KG1 (cell line): ENCODE measurements around the gene NLE1.
"Not testable (repeated sequence)": the region's sequence is repeated elsewhere in the genome, so short reads cannot be mapped to it uniquely, and the experiment has no call there.

Experiments used
- DNase-seq: peaks from one replicate; lab custom pipeline; 2025; lab: John Stamatoyannopoulos, UW

Gene NLE1

DNA sequence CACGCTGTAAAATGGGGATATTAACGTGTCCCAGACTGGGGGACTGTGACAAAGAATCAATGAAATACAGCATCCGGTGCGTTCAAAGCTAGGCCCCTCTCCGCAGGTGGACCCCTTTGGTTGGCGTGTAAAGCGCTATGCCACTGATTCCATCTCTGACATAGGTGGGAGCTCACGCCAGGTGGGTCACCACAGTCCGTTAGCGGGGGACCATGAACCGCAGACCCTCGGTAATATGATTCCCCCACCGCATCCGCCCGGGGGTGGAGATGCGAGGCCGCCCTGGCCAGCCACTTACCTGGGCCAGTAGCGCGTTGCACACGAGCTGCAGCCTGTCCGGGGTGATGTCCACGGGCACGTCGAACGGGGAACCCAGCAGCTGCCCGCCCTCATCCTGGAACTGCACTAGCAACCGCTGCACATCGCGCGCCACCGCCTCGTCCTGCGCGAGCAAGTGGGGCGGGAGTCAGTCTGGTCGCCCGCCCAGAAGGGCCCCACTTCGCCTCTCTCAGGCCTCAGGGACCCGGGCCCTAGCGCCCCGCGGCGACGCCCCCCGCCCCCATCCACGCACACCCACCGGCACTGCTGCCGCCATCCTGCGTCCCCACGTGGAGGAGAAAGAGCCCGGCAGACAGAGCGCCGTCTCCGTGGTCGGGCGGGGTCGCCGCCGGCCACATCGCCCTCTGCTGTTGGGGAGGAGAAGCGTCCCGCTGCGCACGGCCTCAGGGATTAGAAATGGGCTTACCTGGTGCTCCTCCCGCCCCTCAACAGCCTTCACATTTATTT lies at the start of gene NLE1:
NLE1 (minus strand) TSS at position 623 of the 786 bp plus-strand sequence; CDS start at position 595, 28 bp downstream.
- DNase-seq: peak; percentile 58

DNA sequence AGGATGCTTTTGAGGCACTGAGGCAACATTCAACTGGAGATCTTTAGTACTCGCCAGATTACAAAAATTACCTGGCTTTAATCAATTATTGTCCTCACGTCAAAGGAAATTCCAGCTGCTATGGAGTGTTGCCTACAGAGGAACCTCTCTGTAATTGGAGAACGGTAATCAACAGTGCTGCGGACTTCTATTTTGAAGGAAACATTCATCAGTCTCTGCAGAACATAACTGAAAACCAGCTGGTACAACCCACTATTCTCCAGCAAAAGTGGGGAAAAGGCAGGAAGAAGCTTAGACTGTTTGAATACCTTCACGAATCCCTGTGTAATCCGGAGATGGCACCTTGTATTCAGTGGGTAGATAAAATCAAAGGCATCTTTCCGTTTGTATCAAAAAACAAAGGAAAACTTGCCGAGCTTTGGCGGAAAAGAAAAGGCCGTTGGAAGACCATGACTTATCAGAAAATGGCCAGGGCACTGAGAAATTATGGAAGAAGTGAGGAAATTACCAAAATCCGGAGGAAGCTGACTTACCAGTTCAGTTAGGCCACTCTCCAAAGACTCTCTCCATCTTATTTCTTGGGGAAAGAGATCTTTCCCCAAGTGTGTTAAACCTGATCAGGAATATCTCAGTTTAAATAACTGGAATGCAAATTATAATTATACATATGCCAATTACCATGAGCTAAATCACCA lies 49.0 kb upstream of the NLE1 start:
- no peak for DNase-seq

DNA sequence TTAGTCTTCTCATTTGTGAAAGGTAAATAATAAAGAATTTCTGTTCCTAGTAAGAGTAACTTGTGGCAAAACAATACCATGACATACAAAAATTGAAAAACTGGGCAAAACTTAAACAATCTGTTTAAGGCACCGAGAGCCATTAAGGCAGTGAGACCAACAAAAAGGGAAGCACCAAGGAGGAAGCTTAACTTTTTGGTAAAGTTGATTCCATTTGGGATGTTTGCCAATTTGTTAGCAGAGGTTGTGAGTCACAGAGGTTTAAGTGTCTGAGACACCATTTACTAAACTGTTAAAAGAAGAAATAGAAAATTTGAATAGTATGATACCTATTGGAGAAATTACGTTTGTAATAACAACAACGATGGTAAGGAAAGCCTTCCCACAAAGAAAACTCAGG lies 47.2 kb upstream of the NLE1 start:
- peak; percentile 6 for DNase-seq

DNA sequence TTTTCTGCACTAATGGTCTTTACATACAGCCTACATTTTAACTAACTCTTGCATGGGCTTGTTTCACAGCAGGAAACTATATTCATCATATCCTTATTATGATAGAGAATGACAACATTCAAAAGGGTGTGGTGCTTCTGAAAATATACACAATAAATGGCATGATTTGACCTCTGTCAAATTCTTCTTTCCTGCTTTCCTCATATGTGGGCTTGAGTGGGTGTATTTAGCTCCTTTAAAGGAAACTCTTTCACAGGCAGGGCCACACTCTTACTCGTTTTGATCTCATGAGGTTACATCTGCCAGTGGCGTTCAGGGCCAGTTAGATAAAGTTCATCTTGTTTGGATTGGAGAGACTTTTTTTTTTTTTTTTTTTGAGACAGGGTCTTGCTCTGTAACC lies 46.0 kb upstream of the NLE1 start:
- DNase-seq: no peak

DNA sequence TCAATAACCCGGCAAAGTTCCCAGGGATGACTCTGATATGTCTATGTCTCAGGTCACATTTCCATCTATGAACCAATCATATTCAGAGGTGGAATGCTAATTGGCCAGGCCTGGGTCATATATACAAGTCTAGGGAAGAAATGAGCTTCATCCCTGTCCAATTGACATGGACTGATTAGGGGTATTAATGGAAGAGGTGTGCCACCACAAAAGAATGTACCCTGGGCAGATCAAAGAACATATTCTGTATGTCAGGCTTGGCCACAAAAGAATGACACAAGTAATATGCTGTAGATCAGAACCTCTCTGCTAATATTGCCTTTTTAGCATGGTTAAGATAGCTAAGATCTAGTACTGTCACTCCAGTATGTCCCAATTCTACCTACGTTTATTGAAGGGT lies 45.4 kb upstream of the NLE1 start:
- DNase-seq: no peak

DNA sequence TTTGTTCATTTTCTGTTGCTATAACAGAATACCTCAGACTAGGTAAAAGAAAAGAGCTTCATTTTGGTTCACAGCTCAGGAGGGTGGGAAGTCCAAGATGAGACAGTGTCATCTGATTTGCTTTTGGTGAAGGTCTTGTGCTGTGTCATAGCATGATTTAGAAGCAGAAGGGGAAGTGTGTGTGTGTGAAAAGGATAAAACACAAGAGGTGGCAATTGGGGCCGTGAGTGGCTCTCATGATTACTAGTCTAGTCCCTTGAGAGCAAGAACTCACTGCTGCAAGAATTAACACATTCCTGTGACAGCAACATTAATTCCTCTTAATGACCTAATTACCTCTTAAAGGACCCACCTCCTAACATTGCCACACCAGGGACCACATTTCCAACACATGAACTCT lies 43.7 kb upstream of the NLE1 start:
- DNase-seq: no peak

DNA sequence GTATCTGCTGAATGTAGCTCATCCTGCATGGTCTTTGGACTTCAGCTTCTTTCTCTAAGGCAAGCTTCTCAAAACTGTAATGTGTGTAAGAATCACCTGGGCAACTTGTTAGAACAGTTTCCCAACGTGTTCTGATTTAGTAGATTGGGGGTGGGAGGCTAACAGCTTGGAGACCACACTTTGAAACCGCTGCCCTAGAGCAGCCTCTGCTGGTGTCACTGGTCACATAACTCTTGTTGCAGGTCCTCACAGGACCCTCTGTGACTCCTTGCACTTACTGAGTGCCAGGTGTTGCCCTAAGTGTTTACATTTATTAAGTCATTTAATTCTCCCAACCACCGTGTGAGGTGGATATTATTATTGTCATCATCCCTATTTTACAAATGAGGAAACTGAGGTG lies 42.2 kb upstream of the NLE1 start:
- no peak for DNase-seq

DNA sequence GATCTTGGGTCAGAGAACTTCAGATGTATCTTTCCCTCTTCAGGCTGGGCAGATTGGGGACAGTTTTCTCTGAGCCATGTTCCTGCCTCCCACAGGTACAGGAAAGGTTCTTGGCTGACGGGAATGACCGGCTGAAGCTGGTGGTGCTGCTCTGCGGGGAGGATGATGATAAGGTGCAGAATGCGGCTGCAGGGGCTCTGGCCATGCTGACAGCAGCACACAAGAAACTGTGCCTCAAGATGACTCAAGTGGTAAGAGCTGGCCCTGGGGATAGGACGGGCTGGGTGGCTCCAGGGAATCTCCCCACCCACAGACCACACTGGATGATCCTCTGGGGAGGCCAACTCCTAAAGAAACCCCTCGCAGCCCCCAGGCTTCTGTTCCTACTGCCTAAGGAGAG lies 41.2 kb upstream of the NLE1 start:
- DNase-seq: no peak

DNA sequence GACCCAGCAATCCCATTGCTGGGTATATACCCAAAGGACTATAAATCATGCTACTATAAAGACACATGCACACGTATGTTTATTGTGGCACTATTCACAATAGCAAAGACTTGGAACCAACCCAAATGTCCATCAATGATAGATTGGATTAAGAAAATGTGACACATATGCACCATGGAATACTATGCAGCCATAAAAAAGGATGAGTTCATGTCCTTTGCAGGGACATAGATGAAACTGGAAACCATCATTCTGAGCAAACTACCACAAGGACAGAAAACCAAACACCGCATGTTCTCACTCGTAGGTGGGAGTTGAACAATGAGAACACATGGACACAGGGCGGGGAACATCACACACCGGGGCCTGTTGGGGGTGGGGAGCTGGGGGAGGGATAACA lies 37.3 kb upstream of the NLE1 start:
- DNase-seq: not testable (repeated sequence)

DNA sequence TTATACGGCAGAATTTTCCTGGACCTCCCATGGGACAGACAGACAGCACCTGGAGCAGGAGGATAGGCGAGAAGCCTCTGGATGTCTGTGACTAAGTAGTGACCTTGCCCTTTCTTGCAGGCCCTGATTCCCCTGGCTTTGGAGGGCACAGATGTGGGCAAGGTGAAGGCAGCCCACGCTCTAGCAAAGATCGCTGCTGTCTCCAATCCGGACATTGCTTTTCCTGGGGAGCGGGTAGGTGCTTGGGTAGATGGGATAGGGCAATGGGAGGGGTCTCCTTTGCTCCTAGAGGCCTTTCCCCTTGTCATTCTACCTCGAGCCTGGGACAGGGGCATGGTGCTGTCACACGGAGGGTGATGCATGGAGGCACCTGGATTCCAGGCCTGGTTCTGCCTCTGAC lies 34.8 kb upstream of the NLE1 start:
- DNase-seq: no peak

DNA sequence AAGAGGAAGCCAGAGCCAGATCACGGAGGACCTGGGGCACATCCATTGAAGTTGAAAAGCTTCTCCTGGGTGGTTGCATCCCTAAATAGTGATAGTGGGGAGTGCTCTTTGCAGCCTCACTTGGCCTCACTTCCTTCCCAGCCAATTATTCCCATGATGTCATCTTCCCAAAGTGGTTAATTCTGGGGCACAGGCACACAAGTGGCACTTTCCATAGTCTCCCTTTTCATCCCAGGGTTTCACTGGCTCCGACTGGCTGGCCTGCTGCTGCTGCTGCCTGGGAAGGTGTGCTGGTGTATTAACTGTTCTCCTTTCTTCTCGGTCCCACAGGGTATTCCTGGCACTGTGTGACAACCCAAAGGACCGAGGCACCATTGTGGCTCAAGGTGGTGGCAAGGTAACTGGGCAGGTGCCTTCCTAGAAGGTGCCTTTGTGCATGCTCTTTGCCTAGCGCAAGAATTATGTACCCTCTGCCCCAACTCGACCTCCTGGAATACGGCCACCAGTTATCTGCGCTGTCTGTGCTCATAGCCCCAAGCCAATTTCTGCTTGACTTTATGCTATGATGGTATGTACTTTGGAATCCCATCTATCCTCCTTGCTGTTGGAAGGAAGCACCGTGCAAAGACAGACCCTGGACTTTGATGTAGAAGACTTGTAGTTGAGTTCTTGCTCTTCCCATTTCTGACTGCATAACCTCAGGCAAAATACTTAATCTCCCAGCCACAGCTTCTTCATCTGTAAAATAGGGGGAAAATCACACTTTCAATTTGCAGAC lies 33.7 kb upstream of the NLE1 start:
- DNase-seq: no peak

DNA sequence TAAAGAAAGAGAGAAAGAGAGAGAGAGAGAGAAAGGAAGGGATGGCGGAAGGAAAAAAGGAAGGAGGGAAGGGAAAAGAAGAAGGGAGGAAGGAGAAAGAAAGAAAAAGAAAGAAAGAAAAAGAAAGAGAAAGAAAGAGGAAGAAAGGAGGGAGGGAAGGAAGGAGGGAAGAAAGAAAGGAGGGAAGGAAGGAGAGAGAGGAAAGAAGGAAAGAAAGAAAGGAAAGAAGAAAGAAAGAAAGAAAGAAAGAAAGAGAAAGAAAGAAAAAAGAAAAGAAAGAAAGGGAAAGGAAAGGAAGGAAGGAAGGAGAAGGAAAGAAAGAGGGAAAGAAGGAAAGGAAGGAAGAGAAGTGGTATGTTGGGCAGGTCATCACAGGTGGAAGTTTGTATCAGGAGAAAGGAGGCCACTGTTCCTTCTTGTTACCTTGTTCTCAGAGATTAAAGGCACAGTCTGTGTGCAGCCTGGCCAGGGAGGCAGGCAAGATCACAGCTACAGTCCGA lies 32.8 kb upstream of the NLE1 start:
- DNase-seq: no peak

DNA sequence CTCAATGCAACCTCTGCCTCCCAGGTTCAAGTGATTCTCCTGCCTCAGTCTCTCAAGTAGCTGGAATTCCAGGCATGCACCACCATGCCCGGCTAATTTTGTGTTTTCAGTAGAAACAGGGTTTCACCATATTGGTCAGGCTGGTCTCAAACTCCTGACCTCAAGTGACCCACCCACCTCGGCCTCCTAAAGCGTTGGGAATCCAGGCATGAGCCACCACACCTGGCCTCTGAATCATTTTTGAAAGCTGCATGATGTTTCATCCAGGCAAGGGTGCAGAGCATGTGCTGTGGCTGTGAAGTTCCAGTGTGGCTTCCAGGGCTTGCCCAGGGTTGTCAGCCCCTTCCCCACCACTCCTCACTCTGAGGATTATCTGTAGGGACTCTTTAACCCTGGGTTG lies 30.2 kb upstream of the NLE1 start:
- not testable (repeated sequence) for DNase-seq

DNA sequence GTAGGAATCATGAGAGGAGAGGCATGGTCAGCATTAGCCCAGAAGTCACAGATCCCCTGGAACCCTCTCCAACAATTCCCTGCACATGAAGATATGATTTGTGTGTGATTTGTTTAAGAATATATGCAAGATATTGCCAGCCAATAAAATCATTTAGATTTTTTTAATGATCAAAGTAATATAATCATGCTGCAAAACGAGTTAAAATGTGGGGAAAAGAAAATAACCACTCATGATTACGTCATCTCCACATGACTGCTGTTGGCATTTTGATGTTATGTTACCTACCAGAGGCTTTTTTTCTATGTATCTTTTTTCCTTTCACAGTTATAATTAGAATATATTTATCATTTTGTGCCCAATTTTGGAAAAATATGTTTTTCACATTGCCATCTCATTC lies 29.7 kb upstream of the NLE1 start:
- DNase-seq: no peak

DNA sequence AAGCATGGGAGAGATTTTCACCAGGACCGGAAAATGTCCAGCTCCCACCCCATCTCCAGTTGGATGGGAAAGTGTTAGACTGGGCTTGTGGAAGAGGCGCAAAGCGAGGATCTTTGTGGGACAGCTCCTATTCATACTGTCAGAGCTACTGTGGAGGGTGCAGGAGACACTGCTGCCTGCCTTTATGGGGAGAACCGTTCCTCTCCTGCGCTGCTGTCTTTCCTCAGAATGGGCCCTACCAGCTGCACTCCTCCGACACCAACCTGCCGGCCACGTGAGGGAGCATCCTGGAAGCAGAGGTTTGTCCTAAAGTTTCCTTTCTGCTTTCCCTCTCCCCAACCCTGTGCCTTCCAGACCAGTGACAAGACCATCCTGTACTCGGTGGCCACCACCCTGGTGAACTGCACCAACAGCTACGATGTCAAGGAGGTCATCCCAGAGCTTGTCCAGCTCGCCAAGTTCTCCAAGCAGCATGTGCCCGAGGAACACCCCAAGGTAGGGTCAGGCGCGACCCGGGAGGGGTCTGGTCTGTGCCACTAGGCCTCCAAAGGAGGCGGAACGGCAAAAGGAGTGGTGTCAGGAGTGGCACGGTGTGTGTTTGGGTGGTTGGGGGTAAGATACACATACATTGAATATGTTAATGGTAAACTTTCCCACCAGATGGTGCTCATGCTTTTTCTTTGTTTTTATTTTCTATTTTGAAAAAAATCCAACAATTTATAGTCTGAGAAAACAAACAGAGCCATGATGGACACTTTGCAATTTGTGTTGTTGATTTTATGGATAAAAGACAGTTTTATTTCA lies 29.1 kb upstream of the NLE1 start:
- DNase-seq: no peak

DNA sequence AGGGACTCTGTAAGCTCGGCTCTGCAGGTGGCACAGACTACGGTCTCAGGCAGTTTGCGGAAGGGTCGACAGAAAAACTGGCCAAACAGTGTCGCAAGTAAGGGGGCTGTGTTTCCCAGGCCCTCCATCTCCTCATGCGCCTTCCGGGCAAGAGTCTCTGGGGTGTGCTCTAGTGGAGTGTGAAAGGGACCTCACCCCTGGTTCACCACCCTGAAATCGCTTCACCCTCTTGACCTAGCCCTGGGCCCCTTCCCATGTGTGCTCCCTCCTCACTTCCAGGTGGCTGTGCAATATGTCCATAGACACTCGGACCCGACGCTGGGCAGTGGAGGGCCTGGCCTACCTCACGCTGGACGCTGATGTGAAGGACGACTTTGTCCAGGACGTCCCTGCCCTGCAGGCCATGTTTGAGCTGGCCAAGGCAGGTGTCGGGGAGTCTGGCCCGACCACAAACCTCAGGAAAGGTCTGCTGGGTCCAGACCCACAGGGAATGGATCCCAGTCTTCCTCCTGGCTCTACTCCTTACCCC lies 27.8 kb upstream of the NLE1 start:
- no peak for DNase-seq

DNA sequence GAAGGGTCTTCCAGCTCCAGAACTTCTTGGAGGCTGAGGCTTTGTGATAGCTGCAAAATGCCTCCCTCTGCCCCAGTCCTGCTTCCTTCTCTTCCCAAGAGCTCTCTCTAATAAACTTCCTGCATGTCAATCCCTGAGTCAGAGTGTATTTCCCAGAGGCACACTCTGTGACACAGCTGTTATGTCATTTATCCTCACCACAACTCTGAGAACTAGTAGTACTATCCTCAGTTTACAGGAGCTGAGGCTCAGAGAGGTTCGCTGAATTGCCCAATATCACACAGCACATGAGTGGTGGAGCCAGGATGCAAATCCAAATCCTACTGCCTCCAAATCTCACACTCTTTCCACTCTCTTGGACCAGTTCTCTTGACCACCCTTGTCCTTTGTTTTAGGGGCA lies 25.6 kb upstream of the NLE1 start:
- DNase-seq: no peak

DNA sequence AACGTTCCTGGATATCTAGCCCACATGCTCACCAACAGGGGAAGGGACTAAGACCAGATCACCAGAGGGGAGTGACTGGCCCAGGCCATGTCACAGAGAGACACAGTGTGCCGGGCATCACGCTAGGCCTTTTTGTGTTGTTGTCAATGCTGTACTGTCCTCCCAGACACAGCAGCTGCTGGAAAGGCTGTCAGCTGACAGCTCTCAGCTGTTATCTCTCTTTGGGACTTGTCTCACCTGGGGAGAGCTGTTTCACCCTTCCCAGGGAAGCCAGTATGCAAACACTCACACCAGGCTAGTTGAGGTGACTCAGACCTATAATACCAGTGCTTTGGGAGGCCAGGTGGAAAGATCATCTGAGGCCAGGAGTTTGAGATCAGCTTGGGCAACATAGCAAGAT lies 24.9 kb upstream of the NLE1 start:
- DNase-seq: no peak

DNA sequence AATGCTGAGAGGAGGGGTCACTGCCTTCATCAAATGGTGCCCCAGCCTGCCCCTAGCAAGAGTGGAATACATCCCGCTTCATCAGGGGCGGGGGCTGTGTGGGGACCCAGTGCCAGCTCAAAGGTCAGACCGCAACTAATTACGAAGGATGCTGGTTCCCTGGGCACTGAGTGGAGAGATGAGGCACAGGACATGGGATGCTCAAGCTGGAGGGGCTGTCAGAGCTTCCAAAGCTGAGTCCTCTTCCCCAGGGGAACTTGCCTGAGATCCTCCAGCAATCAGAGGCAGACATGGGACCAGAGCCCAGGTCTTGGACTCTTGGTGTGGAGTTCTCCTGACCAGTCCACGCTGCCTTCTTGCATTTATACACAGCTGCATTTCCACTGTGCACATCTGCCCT lies 24.4 kb upstream of the NLE1 start:
- no peak for DNase-seq

DNA sequence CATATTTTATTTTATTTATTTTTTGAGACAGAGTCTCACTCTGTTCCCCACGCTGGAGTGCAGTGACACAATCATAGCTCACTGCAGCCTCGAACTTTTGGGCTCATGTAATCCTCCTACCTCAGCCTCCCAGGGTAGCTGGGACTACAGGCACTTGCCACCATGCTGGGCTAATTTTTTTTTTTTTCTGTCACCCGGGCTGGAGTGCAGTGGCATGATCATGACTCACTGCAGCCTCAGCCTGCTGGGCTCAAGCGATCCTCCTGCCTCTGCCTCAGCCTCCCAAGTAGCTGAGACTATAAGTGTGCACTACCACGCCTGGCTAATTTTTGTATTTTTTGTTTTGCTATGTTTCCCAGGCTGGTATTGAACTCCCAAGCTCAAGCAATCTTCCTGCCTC lies 22.6 kb upstream of the NLE1 start:
- no peak for DNase-seq

DNA sequence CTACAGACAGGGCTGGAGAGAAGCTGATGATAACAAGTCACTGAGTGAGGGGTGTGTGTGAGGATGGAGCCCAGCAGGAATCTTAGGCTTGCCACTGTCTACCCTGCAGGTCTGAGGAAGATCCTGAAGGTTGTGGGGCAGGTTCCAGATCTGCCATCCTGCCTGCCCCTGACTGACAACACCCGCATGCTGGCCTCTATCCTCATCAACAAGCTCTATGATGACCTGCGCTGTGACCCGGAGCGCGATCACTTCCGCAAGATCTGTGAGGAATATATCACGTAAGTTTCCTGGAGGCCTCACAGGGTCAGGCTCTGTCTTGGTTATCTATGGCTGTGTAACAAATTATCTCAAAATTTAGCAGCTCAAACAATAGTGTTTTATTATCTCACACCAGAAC lies 21.8 kb upstream of the NLE1 start:
- DNase-seq: no peak

DNA sequence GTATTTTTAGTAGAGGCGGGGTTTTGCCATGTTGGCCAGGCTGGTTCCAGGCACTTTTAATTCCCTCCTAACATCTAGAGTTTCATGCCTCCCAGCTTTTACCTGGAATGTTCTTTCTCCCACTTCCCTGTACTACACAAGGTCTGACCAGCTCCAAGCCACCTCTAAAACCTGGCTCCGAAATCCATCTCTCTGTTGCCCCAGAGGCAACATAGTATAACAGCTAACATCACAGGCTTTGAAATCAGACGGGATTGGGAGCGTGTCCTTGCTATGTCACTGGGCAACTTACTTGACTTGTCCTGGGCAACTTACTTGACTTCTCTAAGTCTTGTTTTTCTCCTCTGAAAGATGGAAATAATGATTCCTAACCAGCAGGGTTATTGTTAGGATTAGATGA lies 20.7 kb upstream of the NLE1 start:
- no peak for DNase-seq
